Caco-2 (cell line): ENCODE measurements around the gene LRFN4. TPM values are rescaled to one million over a fixed set of nuclear protein-coding genes. Genes with fewer than 3 reads are reported as not detected.

Source experiments
- BruUV-seq: library from RNA; stranded (reverse); fragments of 400-500 nt; replicated peaks from 2 replicates; lab custom pipeline; 2021; lab: Mats Ljungman, UMichigan
- CTCF ChIA-PET: fragments of 300-600 bp; sonication (Branson Sonifier 250); formaldehyde crosslinking; loops from one replicate; lab custom pipeline; 2022; ENCODE audit warnings: antibody characterized with exemption; lab: Charles Lee
- POLR2A ChIA-PET: fragments of 300-600 bp; sonication (Branson Sonifier 250); formaldehyde crosslinking; loops from one replicate; lab custom pipeline; 2022; ENCODE audit warnings: antibody characterized with exemption; lab: Charles Lee
- DNase-seq, 2 experiments: peaks; one replicate each; pipeline versions ENCODE4 v3.0.0 to v3.0.0-alpha.2; 2020 to 2022
- H3K27me3 ChIP-seq: replicated peaks from 2 replicates; pipeline ENCODE4 v1.6.0; 2011; ENCODE audit warnings: low read length; ENCODE audit not compliant: control insufficient read depth, insufficient read depth
- H3K36me3 ChIP-seq: 2 replicates; pipeline ENCODE4 v1.5.1; 2011; ENCODE audit warnings: low read length; ENCODE audit not compliant: control insufficient read depth, insufficient read depth
- H3K4me1 ChIP-seq: fragments of 250-450 bp; sonication (Bioruptor Pico); 2 replicates; pipeline ENCODE4 v1.5.1; 2020; ENCODE audit warnings: mild to moderate bottlenecking
- H3K4me3 ChIP-seq: 2 replicates; pipeline ENCODE4 v1.5.1; 2011; ENCODE audit warnings: low read depth, mild to moderate bottlenecking, control low read depth, low read length
- H3K9me3 ChIP-seq: fragments of 250-450 bp; sonication (Bioruptor Pico); 2 replicates; pipeline ENCODE4 v1.5.1; 2020; ENCODE audit warnings: mild to moderate bottlenecking, moderate library complexity
- H3K27ac Mint-ChIP-seq: one replicate; pipeline ENCODE4 v1.8.0; 2022; ENCODE audit warnings: mixed read lengths; ENCODE audit not compliant: unreplicated experiment
- H3K27me3 Mint-ChIP-seq: one replicate; pipeline ENCODE4 v1.8.0; 2022; ENCODE audit warnings: mixed read lengths; ENCODE audit not compliant: insufficient read depth, unreplicated experiment
- H3K36me3 Mint-ChIP-seq: one replicate; pipeline ENCODE4 v1.8.0; 2022; ENCODE audit warnings: mild to moderate bottlenecking, mixed read lengths; ENCODE audit not compliant: insufficient read depth, unreplicated experiment
- H3K4me1 Mint-ChIP-seq: one replicate; pipeline ENCODE4 v1.8.0; 2022; ENCODE audit warnings: low read depth, mixed read lengths; ENCODE audit not compliant: unreplicated experiment
- H3K4me3 Mint-ChIP-seq: one replicate; pipeline ENCODE4 v1.8.0; 2022; ENCODE audit warnings: mild to moderate bottlenecking, moderate library complexity, mixed read lengths; ENCODE audit not compliant: unreplicated experiment
- H3K9me3 Mint-ChIP-seq: one replicate; pipeline ENCODE4 v1.8.0; 2022; ENCODE audit warnings: mixed read lengths; ENCODE audit not compliant: unreplicated experiment
- intact Hi-C: fragments of 100-400 bp; cut with micrococcal nuclease; formaldehyde crosslinking; loops from one replicate; pipeline ENCODE4 v1.10.0; 2022; ENCODE audit not compliant: unreplicated experiment
- total RNA-seq: library from RNA; stranded (reverse); gene quantifications from 2 replicates; pipeline ENCODE4 v1.2.3, GENCODE V29; 2022
- TF ChIP-seq, protein P1 (sequence below), 2 experiments: fragments of 200-600 bp in 1 of 2; IDR thresholded peaks; 1 replicate in 1 of 2; 2 replicates in 1 of 2; pipeline versions ENCODE4 v1.5.1 to v1.8.0; 2011 to 2022; ENCODE audit warnings: antibody characterized with exemption in 1 of 2, control low read depth in 1 of 2, inconsistent platforms in 1 of 2, low read depth in 1 of 2, low read length in 1 of 2, mild to moderate bottlenecking in 1 of 2, moderate library complexity in 1 of 2; ENCODE audit not compliant: insufficient read depth in 1 of 2, severe bottlenecking in 1 of 2, unreplicated experiment in 1 of 2

Gene LRFN4
- total RNA-seq, 1 experiment from 2014 or later = 14.1 TPM

DNA sequence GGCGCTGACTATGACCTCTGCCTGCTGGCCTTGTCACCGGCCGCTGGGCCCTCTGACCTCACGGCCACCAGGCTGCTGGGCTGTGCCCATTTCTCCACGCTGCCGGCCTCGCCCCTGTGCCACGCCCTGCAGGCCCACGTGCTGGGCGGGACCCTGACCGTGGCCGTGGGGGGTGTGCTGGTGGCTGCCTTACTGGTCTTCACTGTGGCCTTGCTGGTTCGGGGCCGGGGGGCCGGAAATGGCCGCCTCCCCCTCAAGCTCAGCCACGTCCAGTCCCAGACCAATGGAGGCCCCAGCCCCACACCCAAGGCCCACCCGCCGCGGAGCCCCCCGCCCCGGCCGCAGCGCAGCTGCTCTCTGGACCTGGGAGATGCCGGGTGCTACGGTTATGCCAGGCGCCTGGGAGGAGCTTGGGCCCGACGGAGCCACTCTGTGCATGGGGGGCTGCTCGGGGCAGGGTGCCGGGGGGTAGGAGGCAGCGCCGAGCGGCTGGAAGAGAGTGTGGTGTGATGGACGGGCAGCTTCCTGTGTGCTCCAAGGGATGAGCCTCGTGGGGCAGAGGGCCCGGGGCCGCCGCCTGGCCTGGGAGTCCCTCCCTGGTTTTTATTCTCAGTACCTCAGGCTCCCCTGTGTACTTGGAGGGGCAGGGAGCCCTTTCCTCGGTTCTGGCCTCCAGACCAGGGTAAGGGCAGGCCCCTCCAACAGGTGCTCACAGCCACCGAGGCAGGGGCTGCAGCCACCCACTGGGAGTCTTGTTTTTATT lies 3.0 kb downstream of the LRFN4 start:
- Histone ChIP-seq H3K4me1 (peaks cover 9% of the 10 kb centered on the region), H3K36me3 (no peaks in the 10 kb centered on the region), H3K4me3 (no peak overlapping the region), H3K9me3 (no peaks in the 10 kb centered on the region), H3K27me3 (no peaks in the 10 kb centered on the region)
- Mint-ChIP-seq H3K36me3 (peaks cover 29% of the 10 kb centered on the region), H3K9me3 (no peaks in the 10 kb centered on the region), H3K4me3 (no peak overlapping the region), H3K27ac (no peak overlapping the region), H3K27me3 (no peaks in the 10 kb centered on the region), H3K4me1 (no peaks in the 10 kb centered on the region)
- POLR2A ChIA-PET = no interaction called here
- no peak for DNase-seq
- TF ChIP-seq, protein P1, sequence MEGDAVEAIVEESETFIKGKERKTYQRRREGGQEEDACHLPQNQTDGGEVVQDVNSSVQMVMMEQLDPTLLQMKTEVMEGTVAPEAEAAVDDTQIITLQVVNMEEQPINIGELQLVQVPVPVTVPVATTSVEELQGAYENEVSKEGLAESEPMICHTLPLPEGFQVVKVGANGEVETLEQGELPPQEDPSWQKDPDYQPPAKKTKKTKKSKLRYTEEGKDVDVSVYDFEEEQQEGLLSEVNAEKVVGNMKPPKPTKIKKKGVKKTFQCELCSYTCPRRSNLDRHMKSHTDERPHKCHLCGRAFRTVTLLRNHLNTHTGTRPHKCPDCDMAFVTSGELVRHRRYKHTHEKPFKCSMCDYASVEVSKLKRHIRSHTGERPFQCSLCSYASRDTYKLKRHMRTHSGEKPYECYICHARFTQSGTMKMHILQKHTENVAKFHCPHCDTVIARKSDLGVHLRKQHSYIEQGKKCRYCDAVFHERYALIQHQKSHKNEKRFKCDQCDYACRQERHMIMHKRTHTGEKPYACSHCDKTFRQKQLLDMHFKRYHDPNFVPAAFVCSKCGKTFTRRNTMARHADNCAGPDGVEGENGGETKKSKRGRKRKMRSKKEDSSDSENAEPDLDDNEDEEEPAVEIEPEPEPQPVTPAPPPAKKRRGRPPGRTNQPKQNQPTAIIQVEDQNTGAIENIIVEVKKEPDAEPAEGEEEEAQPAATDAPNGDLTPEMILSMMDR (IDR thresholded peaks at IDR 0.05; ENCODE audit: insufficient read depth in 1 of 2, low read depth in 1 of 2, low read length in 1 of 2, severe bottlenecking in 1 of 2, unreplicated experiment in 1 of 2) = no peak
- intact Hi-C loops = no loop called here
- BruUV-seq = no TSS peak
- CTCF ChIA-PET = interaction anchor here (0.6 kb wide), 1 partner anchor 10 kb away, joined by 4 read pairs; no protein-coding TSS in a partner anchor

DNA sequence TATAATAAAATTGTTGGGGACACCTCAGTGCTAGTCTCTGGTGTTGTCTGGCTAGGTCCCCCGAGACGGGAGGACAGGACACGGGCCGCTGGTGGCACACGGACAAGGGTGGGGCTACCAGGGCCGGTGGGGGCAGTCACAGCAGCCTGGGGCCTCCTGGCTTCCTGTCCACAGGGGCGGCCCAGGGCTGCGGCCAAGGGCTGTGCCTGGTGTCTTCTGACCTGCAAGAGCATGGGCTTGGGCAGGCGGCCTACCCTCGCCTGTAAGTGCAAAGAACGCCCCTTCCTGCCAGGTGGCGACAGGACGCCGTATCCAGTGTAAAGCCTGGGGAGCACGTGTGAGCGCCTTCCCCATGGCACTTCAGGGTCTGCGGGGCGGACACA lies 3.6 kb downstream of the LRFN4 start:
- no peaks in the 10 kb centered on the region for H3K36me3 ChIP-seq
- H3K27me3 ChIP-seq = no peaks in the 10 kb centered on the region
- Mint-ChIP-seq H3K27me3 (no peaks in the 10 kb centered on the region), H3K9me3 (no peaks in the 10 kb centered on the region), H3K36me3 (peaks cover 28% of the 10 kb centered on the region), H3K27ac (no peak overlapping the region), H3K4me3 (no peak overlapping the region), H3K4me1 (no peaks in the 10 kb centered on the region)
- intact Hi-C loops = no loop called here
- no peak overlapping the region for H3K4me3 ChIP-seq
- TF ChIP-seq, protein P1 (IDR thresholded peaks at IDR 0.05; ENCODE audit: insufficient read depth in 1 of 2, low read depth in 1 of 2, low read length in 1 of 2, severe bottlenecking in 1 of 2, unreplicated experiment in 1 of 2) = no peak
- DNase-seq = no peak
- ChIA-PET POLR2A (no interaction called here), CTCF (interaction anchor here (0.6 kb wide), 1 partner anchor 10 kb away, joined by 4 read pairs; no protein-coding TSS in a partner anchor)
- H3K9me3 ChIP-seq = no peaks in the 10 kb centered on the region
- no TSS peak for BruUV-seq
- H3K4me1 ChIP-seq = peaks cover 7% of the 10 kb centered on the region

DNA sequence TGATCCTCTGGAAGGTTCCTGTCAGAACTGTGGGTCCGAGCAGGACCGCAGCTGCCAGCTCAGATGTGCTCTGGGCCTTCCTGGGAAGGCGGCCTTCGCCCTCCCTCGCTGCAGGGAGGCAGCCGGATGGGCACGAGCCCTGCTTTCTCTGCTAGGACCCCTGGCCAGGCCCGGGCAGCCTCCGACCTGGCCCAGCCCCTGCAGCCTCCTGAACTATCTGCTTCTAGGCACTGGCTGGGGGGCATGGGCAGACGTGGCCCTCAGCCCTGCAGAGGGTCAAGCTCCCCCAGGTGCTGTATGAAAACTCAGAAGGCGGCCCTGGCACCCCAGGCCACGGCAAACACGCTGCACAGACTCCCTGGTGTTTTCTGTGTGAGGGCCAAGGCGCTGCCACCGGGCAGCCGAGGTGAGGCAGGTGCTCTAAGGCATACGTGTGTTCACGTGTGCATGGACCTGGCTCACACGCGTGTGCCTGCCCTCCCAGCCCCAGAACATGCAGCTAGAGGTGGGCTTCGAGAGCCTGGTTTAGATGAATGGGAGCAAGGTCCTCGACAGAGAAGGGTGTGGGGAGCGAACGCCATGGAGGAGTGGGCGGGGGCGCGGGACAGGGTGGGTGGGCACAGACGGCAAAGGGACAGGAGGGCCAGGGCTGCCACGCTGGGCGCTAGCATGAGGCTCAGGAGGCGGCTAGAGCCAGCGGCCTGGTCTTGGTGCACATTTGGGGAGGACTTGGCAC lies 4.3 kb downstream of the LRFN4 start:
- DNase-seq = no peak
- Mint-ChIP-seq H3K27ac (no peak overlapping the region), H3K9me3 (no peaks in the 10 kb centered on the region), H3K27me3 (no peaks in the 10 kb centered on the region), H3K4me3 (no peak overlapping the region), H3K4me1 (no peaks in the 10 kb centered on the region), H3K36me3 (peaks cover 20% of the 10 kb centered on the region)
- Histone ChIP-seq H3K9me3 (no peaks in the 10 kb centered on the region), H3K4me3 (no peak overlapping the region), H3K4me1 (peaks cover 4% of the 10 kb centered on the region; the same call in 1 of the 2 replicates), H3K36me3 (no peaks in the 10 kb centered on the region), H3K27me3 (no peaks in the 10 kb centered on the region)
- ChIA-PET CTCF (no interaction called here), POLR2A (no interaction called here)
- no TSS peak for BruUV-seq
- intact Hi-C loops = no loop called here
- TF ChIP-seq, protein P1 (IDR thresholded peaks at IDR 0.05; ENCODE audit: insufficient read depth in 1 of 2, low read depth in 1 of 2, low read length in 1 of 2, severe bottlenecking in 1 of 2, unreplicated experiment in 1 of 2) = no peak
